Ishikawa (cell line): ENCODE measurements around the gene FOXF1.

Experiments used
- CEBPB ChIP-seq: IDR thresholded peaks from 2 replicates; pipeline ENCODE4 v1.6.1; 2012
- CREB1 ChIP-seq: IDR thresholded peaks from 2 replicates; pipeline ENCODE4 v1.6.1; 2012; ENCODE audit warnings: low read depth
- EGR1 ChIP-seq: IDR thresholded peaks from 2 replicates; pipeline ENCODE4 v1.6.1; 2012
- EP300 ChIP-seq: IDR thresholded peaks from 2 replicates; pipeline ENCODE4 v1.6.1; 2012; ENCODE audit warnings: borderline replicate concordance
- FOXM1 ChIP-seq: IDR thresholded peaks from 2 replicates; pipeline ENCODE4 v1.6.1; 2012; ENCODE audit warnings: low read depth, borderline replicate concordance
- NFIC ChIP-seq: IDR thresholded peaks from 2 replicates; pipeline ENCODE4 v1.6.1; 2012
- RAD21 ChIP-seq: IDR thresholded peaks from 2 replicates; pipeline ENCODE4 v1.6.1; 2012; ENCODE audit warnings: low read depth
- REST ChIP-seq: IDR thresholded peaks from 2 replicates; pipeline ENCODE4 v1.6.1; 2012; ENCODE audit warnings: low read depth, mild to moderate bottlenecking
- TAF1 ChIP-seq: IDR thresholded peaks from 2 replicates; pipeline ENCODE4 v1.6.1; 2012; ENCODE audit warnings: low read depth, mild to moderate bottlenecking
- TCF12 ChIP-seq: IDR thresholded peaks from 2 replicates; pipeline ENCODE4 v1.6.1; 2012; ENCODE audit warnings: low read depth
- TEAD4 ChIP-seq: IDR thresholded peaks from 2 replicates; pipeline ENCODE4 v1.6.1; 2012
- USF1 ChIP-seq: IDR thresholded peaks from 2 replicates; pipeline ENCODE4 v1.6.1; 2012
- YY1 ChIP-seq: IDR thresholded peaks from 2 replicates; pipeline ENCODE4 v1.6.1; 2012; ENCODE audit warnings: low read depth
- ZBTB7A ChIP-seq: IDR thresholded peaks from 2 replicates; pipeline ENCODE4 v1.6.1; 2012; ENCODE audit warnings: low read depth
- TF ChIP-seq, protein P1 (sequence below): IDR thresholded peaks from 2 replicates; pipeline ENCODE4 v1.6.1; 2012

The FOXF1 gene

DNA sequence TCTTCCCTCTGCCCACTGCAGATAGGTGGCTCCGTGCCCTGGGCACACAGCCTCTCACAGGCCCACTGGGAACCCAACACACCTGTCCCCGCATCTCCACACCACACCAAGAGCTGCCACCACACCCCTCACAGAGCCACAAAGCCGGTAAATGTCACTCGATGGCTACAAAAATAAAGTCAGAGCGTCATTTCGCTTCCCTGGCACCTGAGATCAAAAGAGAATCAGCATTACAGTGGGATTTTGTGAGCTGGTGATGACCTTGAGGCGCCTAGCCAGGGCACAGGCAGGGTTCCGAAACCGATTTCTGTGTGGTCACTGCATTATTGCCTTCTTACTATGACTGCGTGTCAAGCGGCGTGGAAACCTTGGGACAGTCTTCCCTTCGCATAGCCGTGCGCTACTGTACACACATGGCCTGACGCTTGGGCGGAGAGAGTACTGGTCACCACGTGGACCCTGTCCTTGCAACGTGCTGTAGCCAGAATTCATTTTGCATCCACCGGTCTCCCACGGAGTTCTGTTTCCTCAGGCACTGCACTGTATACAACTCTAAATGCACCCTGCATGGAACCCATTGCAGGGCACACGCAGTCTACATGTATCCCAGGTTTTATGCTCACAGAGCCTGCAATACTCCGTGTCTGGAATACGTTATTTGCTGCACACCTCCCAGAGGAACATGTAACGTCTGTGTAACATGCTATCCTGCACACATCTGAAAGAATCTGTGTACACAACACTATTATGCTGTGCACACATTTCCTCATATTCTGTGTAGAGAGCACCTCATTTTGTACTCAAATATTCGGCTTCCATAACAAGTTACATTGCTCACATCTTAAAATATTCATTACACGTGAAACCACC lies 5.8 kb upstream of the FOXF1 start:
- no peak for TF ChIP-seq CEBPB

- TF ChIP-seq NFIC (no peak), EP300 (no peak), RAD21 (no peak), TAF1 (no peak), CEBPB (no peak), CREB1 (no peak), YY1 (no peak), TEAD4 (no peak), USF1 (no peak), ZBTB7A (no peak), REST (no peak), EGR1 (no peak), FOXM1 (no peak)
These were observed 5.0 kb upstream of the FOXF1 start for GRCh38 chr16:86505185-86505898.

DNA sequence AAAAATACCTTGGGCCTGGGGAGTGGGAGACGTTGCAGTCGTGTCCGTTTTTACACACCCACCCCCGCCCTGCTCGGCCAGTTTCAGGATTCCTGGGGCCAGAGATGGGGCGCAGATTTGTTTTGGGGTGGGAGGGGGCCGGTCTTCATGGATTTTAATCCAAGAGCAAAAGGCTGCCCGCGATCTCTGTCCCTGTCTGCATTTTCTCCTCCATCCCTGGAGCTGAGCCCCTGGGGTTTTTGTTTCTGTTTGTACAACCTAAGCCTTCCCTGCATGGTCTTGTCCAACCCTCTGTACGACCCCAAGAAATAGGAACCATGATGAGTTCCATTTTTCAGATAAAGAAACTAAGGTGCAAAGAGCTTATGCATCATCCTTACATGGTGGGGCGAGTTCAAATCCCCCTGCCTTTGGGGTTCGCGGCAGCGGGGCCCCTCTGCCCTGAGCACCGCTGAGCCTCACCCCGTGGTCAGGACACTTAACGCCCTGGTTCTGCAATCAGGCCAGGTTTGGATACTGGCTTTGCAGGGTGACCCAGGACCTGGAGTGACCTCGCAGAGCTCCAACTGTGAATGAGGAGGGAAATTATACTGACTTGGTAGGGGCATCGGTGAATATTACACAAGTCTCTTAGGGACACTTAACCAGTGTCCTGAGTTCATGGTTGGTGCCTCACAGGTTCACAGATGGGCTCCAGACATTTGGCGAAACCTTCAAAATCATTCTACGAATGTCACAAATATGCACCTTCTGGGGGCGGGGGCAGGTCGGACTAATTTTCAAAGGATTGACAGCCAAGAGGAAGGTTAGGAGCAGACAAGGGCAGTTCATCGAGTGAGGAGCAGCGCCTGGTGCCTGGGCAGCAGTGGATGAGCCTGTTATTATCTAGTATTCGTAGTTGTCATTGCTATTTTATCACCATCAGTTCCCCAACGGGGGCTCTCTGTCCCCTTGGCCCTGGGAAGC lies 4.1 kb upstream of the FOXF1 start:
- TF ChIP-seq YY1: no peak
- no peak for TF ChIP-seq EGR1
- no peak for TF ChIP-seq REST
- no peak for TF ChIP-seq TCF12
- no peak for TF ChIP-seq CREB1
- no peak for TF ChIP-seq ZBTB7A
- no peak for TF ChIP-seq FOXM1
- TF ChIP-seq NFIC: no peak
- no peak for TF ChIP-seq USF1

GRCh38 chr16:86507173-86508027 lies 2.9 kb upstream of the FOXF1 start:
- TF ChIP-seq YY1: no peak
- no peak for TF ChIP-seq TCF12
- TF ChIP-seq, protein P1, sequence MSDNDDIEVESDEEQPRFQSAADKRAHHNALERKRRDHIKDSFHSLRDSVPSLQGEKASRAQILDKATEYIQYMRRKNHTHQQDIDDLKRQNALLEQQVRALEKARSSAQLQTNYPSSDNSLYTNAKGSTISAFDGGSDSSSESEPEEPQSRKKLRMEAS: no peak
- TF ChIP-seq RAD21: no peak
- no peak for TF ChIP-seq TEAD4
- TF ChIP-seq CEBPB: no peak
- no peak for TF ChIP-seq ZBTB7A
- no peak for TF ChIP-seq USF1
- TF ChIP-seq NFIC: no peak
- no peak for TF ChIP-seq TAF1
- no peak for TF ChIP-seq EP300
- no peak for TF ChIP-seq FOXM1
- no peak for TF ChIP-seq REST
- no peak for TF ChIP-seq CREB1
- TF ChIP-seq EGR1: no peak
